DND-41 (cell line): ENCODE data around the gene KIAA1671.

Experiments used
- EZH2 ChIP-seq: IDR thresholded peaks from 3 replicates; pipeline ENCODE4 v1.6.1; 2012; ENCODE audit warnings: borderline replicate concordance, low read depth, mild to moderate bottlenecking, moderate library complexity, low read length, inconsistent platforms; ENCODE audit not compliant: severe bottlenecking
- TF ChIP-seq, protein P1 (sequence below): IDR thresholded peaks from 2 replicates; pipeline ENCODE4 v1.5.1; 2012; ENCODE audit warnings: borderline replicate concordance, low read length, moderate library complexity, mild to moderate bottlenecking; ENCODE audit not compliant: poor library complexity, severe bottlenecking; ENCODE audit errors: extremely low read depth

DNA sequence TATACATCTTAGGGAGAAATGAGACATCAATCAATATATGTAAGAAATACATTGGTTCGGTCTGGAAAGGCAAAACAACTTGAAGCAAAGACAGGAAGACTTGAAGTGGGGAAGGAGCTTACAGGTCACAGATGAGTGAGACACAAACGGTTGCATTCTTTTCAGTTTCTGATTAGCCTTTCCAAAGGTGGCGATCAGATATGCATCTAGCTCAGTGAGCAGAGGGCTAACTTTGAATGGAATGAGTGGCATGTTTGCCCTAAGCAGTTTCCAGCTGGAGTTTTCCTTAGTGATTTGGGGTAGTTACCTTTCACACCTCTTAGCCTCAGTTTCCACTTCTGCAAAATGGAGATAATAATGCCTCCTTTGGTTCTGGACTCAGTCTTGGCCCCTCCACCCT, 21.8 kb upstream of the KIAA1671 start:
- no peak for TF ChIP-seq EZH2
- TF ChIP-seq, protein P1, sequence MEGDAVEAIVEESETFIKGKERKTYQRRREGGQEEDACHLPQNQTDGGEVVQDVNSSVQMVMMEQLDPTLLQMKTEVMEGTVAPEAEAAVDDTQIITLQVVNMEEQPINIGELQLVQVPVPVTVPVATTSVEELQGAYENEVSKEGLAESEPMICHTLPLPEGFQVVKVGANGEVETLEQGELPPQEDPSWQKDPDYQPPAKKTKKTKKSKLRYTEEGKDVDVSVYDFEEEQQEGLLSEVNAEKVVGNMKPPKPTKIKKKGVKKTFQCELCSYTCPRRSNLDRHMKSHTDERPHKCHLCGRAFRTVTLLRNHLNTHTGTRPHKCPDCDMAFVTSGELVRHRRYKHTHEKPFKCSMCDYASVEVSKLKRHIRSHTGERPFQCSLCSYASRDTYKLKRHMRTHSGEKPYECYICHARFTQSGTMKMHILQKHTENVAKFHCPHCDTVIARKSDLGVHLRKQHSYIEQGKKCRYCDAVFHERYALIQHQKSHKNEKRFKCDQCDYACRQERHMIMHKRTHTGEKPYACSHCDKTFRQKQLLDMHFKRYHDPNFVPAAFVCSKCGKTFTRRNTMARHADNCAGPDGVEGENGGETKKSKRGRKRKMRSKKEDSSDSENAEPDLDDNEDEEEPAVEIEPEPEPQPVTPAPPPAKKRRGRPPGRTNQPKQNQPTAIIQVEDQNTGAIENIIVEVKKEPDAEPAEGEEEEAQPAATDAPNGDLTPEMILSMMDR: no peak
